GM19324 (cell line): ENCODE data around the gene RAB2B.
"Not testable (repeated sequence)": the region's sequence is repeated elsewhere in the genome, so short reads cannot be mapped to it uniquely, and the experiment has no call there.

Source experiments
- ATAC-seq: cut with Tn5 transposase; IDR thresholded peaks from one replicate; pipeline ENCODE4 v1.9.1; 2021; ENCODE audit warnings: mild to moderate bottlenecking, moderate library complexity; ENCODE audit not compliant: unreplicated experiment, low FRiP score

The RAB2B gene

GRCh38 chr14:21494902-21495762, 18.4 kb upstream of the RAB2B start:
- ATAC-seq, result no peak

DNA sequence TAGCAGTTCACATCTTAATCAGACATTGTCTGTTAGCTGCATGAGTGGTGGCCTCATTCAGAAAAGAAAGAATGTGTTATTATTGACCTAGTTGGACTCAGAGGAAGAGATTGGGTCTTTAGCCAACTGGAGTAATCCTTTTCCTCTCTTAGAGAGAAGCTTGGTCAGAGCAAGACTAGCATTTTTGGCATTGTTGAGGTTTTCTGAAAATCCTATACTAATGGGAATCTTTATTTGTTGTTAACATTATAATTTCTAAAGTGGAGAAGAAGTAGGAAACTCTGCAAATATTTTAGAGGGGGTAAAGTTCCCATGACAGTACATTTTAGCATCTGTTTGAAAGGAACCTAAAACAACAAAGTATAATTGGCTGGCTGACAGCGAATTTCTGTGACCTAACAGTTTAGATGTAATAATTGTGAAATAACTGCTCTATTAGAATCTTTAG, 9.9 kb upstream of the RAB2B start:
- no peak for ATAC-seq

- no peak for ATAC-seq
Measured at GRCh38 chr14:21476523-21476924, 235 bp downstream of the RAB2B start.

DNA sequence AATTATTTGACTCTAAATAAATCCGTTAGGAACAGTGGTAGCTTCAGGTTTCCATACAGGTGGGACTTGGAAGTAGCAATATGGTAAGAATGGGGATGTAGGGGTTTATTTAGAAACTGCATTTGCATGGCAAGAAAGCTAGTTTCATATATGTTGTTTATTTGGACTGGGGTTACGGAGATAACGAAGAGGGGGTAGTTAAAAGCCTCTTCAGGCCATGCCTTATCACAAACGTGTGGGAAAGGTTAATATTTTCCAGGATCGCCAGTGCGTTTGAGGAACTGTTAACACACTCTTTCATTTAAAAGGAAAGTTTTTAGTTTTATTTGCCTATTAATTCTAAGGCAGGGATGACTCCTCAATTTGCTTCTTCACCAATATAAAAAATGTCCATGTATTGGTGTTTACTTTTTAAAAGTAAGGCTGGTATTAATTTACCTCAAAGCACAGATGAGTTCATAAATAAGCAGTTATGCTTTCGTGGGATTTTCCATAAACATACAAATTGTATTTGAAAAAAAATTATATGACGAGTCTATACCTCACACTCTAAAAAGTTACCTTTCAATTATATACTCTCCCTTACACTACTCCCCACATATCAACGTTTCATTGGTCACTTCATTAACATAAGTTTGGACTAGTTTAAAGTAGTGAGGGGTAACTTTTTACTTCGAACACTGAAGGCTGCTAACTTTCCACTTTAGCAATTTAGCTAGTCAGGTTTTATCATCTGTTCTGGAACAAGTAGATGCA, 814 bp downstream of the RAB2B start:
- no peak for ATAC-seq

GRCh38 chr14:21467616-21468015, 9.1 kb downstream of the RAB2B start:
- ATAC-seq, result no peak

GRCh38 chr14:21455912-21456667, 20.7 kb downstream of the RAB2B start, which contains the start of gene CHD8:
Gene CHD8, minus strand, starts transcription at chr14:21456123. Its CDS starts 24,480 bp downstream, at chr14:21431643.
- peak; percentile 97 for ATAC-seq

- ATAC-seq, result peak; percentile 30
Measured at GRCh38 chr14:21455592-21455911, 21.2 kb downstream of the RAB2B start.

GRCh38 chr14:21454843-21455544, 21.8 kb downstream of the RAB2B start:
- ATAC-seq, result no peak

DNA sequence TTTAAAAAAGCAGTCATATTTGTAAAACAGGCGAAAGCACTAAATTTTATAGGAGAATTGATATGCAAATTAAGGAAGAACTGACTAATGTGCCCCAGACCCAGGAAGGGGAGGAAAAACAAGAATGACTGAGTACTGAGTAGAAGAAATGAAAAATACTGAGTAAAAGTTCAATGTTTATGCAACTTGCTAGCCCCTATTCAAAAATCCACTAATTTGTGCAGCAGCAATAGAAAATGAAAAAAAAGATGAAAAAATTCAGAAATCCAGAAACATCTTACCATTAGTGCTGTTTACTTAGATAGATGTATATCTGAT, 26.9 kb downstream of the RAB2B start:
- no peak for ATAC-seq

GRCh38 chr14:21442657-21443056, 34.1 kb downstream of the RAB2B start:
- ATAC-seq, result not testable (repeated sequence)

- no peak for ATAC-seq
Measured at GRCh38 chr14:21440859-21441258, 35.9 kb downstream of the RAB2B start.

DNA sequence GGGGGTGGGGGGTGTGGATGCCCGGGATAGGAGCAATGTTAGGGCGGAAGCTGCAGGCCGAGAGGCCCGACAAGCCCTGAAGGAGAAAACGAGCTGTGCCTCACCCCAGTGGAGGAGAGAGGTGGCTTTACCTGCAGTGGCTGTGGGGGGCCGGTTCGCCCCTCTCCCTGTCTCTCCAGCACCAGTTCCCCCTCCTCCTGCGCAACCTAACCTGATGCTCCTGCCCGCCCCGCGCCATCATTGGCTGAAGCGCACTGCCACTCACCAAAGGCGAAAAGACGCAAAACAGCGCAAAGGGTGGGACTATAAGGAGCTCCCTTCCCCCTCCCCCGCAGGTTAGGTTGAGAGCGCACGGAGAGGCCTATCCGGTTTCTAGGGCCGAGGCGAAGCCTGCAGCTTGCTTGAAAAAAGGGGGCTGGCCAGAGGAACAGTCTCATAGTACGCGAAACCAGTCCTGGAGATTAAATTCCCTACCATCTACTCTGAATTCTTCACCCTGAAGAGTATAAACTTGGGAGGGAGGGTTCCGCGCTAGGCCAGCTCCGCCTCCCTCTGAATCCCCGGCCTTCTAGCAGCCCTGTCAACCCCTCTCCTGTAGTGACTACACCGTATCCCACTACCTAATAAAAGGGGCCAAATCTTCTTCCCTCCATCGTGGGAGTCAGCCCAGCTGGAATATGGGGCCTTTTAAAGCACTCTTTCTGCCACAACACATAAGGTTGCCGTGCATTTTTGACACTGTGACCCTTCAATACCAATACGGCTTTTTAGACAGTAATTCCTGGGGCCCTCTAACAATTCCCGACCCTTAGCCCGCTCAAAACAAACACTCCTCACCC, 39.5 kb downstream of the RAB2B start:
- ATAC-seq, result peak; percentile 99

- ATAC-seq, result no peak
Measured at GRCh38 chr14:21436567-21437062, 40.1 kb downstream of the RAB2B start.

GRCh38 chr14:21431126-21431525, 45.6 kb downstream of the RAB2B start:
- ATAC-seq, result no peak

GRCh38 chr14:21428930-21429329, 47.8 kb downstream of the RAB2B start:
- no peak for ATAC-seq

DNA sequence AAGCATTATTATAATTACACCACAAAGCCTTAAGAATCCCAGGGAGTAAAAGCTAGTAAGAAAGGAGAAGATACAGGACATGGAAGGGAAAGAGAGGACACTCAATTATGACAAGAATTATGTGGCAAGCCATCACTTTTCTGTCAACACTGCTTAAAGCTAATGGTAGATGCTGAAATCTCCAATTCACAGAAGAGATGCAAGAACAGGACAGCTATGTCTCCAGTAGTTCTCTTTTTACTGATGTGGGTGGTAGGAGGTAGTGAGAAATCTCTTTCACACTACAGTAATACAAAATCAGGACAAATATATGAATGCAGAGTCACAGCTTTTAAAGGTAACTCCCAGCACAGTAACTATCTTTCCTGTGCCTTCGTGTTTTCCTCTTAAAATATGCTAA, 50.1 kb downstream of the RAB2B start:
- ATAC-seq, result no peak

DNA sequence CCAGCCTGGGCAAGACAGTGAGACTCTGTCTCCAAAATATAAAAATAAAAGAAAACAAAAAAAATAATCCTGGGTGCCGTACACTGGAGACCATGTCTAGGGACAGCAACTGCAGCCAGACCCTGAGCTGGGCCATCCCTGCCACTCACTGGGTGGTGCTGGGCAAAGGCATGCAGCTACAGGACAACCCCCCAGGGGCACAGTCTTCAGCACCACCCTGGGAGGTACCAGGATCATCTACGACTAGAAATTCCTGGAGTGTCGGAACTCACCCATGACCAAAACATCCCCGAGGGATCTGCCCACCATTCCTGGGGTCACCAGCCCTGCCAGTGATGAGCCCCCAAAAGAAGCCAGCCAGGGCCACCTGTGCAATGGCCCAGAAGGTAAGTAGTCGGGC, 57.2 kb downstream of the RAB2B start:
- no peak for ATAC-seq

DNA sequence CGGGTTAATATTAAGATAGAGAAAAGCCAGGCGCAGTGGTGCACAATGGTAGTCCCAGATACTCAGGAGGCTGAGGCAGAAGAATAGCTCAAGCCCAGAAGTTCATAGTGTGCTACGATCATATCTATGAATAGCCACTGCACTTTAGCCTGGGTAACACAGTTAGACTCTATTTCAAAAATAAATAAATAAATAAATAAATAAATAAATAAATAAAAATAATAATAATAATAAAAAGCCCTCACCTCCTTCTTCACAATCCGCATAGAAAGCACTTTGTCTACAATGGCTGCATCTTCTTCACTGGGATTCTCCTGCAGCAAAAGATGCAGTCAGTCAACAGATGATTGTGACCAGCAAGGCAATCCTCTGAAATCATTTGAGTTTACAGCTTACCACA, 61.4 kb downstream of the RAB2B start:
- ATAC-seq, result no peak

- ATAC-seq, result no peak
Measured at GRCh38 chr14:21414137-21414631, 62.6 kb downstream of the RAB2B start.
